ENCODE data around the gene ZNF512.
A peak's percentile ranks its signal among the peaks of the same experiment; 100 is the strongest.
"Not testable (repeated sequence)": the region's sequence is repeated elsewhere in the genome, so short reads cannot be mapped to it uniquely, and the experiment has no call there.

ZNF512 gene

DNA sequence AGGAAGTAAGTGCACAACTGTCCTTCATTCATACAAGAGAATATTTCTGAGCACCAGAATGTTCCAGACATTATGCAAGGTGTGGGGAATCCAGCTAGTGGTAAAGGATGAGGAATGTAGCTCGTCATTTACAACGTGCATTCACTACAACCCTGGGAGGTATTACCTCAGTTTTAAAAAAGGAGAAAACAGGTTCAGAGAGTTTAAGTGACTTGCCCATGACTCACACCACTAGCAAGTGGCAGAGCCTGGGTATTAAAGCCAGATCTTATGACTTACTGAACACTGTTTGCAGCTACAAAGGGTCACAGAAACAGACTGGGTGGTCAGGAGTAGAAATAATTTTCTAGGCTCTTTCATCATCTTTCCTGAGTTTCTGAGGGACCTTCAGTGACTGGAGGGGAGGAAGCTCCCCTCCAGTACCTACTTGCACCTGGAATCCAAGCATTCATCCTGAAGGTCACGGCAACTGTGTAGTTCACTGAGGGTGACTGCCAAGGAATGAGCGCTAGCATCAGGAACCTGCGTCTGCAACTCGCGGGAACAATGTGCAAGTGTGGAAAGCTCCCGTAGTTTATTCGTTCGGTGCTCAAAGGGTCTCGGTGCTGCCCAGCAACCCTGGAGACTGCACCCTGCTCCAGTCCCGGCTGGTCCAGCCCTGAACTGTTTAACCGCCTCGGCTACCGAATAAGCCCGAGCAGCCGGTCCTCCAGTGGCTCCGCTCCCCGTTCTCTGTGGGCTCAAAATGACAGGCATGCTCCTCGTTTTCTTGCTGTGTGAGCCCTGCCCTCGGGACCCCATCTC lies 45.3 kb downstream of the ZNF512 start:
- in situ Hi-C loops (cut with MboI; ENCODE audit: low pct_unique_long_range_greater_than_20kb, low sequenced_read_pairs): no loop called here
- DNase-seq: peak; percentile 18

DNA sequence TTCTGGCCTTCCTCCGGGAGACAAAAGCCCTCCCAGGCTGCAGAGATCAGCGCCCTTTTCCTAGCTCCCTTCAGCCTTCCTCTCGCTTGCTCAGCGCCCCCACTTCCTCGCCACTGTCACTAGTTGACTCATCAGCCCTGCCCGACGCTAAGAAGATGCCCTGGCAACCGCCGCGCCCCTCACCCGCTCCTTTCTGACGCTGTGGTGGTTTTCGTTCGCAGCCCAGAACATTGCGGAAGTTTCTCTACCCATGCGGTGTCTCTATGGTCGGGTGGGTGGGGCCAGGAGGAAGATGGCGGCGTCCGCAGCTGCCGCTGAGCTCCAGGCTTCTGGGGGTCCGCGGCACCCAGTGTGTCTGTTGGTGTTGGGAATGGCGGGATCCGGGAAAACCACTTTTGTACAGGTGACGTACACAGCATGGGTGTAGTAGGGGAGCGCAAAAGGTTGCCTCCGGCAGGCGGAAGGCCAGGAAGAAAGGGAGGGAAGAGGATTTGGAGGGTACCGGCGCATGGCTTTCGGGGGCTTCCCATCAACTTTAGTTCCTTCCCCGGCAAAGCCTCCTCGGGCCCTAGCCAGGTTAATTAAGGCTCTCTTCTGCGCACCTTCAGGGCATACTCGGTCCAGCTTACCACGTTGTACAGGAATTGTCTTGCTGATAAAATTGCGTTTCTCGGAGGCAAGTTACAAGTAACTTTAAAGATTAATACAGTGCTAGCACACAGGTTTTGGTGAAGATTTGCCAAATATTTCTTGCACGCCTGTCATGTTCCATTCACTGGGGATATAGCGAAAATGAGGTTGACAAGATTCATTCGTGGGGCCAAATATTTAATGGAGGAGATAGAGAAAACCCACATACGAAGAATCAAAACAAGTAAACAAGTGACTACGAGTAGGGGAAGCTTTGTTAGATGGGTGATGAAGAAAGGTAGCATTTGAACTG lies 46.2 kb downstream of the ZNF512 start, which contains the start of the genes CCDC121 and GPN1:
Gene CCDC121, minus strand, starts transcription at position 246 of the 943 bp plus-strand sequence. CDS start 1,213 bp downstream, outside the sequence.
Gene GPN1, plus strand, starts transcription at position 284 of the 943 bp plus-strand sequence. Its CDS starts 9 bp downstream, at position 293.
- in situ Hi-C loops (cut with MboI; ENCODE audit: low pct_unique_long_range_greater_than_20kb, low sequenced_read_pairs): no loop called here
- DNase-seq: peak; percentile 96

DNA sequence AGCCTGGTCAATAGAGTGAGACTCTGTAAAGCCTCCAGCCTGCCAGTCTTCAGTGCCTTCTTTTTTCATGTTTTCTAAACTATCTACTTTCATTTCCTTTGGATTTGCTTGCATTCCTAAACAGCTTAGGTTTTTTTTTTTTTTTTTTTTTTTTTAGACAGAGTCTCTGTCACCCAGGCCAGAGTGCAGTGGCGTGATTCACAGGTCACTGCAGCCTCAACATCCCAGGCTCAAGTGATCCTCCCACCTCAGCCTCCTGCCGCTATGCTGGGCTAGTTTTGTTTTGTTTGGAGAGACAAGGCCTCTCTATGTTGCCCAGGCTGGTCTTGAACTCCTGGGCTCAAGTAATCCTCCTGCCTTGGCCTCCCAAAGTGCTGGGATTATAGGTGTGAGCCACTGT lies 47.4 kb downstream of the ZNF512 start:
- in situ Hi-C loops (cut with MboI; ENCODE audit: low pct_unique_long_range_greater_than_20kb, low sequenced_read_pairs); DNase-seq: not testable (repeated sequence)

DNA sequence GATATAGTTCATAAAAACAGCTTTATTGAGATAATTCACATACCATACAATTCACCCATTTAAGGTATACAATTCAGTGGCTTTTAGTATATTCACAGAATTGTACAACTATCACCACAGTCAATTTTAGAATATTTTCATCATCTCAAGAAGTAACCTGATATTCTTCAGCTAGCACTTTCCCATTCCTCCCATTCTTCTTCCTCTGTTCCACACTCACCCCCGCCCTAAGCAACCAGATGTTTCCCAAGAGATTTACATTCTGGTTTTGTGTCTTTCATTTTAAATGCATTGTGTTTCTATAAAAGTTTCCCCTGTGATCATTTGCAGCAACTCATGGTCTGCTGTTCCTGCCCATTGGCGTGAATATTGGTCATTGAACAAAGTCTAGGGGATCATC lies 51.4 kb downstream of the ZNF512 start:
- no peak for DNase-seq
- in situ Hi-C loops (cut with MboI; ENCODE audit: low pct_unique_long_range_greater_than_20kb, low sequenced_read_pairs): no loop called here

DNA sequence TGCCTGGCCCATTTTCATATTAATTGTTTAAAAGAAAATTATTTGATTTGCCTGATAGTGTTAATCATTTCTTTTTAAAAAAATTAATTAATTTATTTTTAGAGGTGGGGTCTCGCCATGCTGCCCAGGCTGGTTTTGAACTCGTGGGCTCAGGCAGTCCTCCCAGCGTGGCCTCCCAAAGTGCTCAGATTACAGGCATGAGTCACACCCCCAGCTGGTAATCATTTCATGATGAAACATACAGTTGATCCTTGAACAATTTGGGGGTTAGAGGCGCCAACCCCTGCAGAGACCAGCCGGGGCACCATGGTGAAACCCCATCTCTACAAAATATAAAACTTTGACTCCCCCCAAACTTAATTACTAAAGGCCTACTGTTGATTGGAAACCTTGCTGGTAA lies 53.9 kb downstream of the ZNF512 start:
- in situ Hi-C loops (cut with MboI; ENCODE audit: low pct_unique_long_range_greater_than_20kb, low sequenced_read_pairs): no loop called here
- DNase-seq: no peak

DNA sequence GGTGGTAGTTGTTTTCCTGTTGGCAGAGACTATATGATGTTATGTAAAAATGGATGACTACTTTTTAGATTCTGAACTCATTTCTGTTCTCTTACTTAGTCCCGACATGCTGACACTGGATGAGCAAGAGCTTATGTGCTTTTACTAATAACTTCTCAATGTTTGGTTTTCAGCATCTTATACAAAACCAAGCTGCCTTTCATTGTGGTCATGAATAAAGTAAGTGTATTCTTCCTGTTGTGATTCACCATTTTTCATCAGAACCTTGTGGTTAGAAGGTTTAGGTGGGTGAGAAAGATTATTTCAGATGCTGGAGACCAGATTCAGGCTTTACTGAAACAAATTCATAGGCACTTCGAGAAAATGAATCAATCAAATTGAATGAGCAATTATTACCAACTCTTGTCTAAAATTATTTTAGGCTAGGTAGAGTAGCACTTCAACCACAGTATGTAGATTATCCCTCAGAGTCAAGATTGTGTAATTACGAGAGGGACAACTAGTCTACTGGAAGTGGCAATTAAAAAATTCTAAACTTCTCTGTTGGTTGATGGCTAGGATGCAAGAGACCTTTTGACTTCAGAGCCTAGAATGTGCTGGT lies 55.3 kb downstream of the ZNF512 start:
- in situ Hi-C loops (cut with MboI; ENCODE audit: low pct_unique_long_range_greater_than_20kb, low sequenced_read_pairs): no loop called here
- DNase-seq: no peak

DNA sequence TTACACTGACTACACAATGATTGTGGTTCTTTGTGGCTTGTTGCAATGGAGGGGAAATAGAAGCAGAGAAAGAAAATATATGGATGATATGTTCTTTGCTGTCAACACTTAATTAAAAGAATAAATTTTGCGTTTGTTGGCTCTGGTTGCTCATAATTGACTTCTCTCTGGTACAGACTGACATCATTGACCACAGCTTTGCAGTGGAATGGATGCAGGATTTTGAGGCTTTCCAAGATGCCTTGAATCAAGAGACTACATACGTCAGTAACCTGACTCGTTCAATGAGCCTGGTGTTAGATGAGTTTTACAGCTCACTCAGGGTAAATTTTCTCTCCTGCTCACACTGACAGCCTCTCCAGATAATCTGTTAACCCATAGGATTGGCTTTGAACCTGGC lies 55.9 kb downstream of the ZNF512 start:
- no peak for DNase-seq
- in situ Hi-C loops (cut with MboI; ENCODE audit: low pct_unique_long_range_greater_than_20kb, low sequenced_read_pairs): no loop called here

DNA sequence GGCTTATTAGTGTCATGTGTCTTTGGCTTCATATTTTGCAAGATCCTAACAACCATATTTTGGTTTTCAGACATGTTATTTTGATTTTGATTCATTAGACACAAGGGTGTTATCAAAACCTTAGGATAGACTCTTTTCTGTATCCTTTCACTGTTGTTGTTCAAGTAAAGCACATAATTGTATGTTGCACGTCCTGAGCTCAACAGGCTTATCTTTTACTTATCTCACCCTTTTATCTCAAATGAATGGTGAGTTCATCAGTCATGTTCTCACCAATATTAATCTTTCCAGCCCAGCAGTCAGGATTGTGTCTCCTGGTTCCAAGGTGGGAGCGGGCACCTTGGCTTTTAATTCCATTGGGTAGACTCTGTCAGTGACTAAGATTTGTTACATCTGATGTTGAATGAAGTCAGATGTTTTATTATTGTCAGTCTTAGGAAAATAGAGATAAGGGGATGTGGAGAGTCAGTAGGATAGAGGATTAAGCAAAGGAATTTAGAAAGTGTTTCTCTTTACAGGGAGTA lies 57.9 kb downstream of the ZNF512 start:
- DNase-seq: no peak
- in situ Hi-C loops (cut with MboI; ENCODE audit: low pct_unique_long_range_greater_than_20kb, low sequenced_read_pairs): no loop called here

DNA sequence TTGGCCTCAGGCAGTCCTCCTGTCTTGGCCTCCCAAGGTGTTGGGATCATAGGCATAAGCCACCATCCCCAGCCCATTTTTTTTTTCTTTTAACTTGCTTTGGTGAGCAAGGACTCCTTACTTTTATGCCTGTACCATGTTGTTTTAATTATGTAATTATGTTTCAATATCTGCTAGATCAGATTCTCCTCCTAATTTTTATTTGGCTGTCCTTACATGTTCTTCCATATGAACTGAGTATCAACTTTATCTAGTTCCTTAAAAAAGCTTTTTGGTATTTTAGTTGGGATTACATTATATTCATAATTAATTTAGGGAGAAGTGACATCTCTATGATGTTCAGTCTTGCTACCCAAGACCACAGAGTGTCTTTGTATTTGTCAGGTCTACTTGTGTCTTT lies 62.4 kb downstream of the ZNF512 start:
- in situ Hi-C loops (cut with MboI; ENCODE audit: low pct_unique_long_range_greater_than_20kb, low sequenced_read_pairs): no loop called here
- DNase-seq: no peak

DNA sequence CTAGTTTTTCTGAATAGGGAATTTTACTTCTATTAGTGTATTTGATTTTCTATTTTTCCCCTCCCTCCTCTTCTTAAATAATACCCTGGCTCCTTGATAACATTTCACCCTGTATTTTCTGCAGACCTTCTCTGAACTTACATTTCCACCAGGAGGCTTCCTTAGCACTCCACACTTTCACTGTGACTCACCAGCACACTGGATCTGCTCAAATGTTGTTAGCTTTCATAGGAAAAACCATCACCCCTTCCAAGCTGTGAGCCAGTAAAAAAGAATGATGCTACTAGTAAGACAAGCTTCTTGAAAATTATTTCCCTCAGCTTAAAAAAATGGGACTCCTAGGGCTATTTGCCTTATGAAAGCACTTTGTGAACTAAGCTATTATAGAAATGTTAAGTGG lies 64.4 kb downstream of the ZNF512 start:
- in situ Hi-C loops (cut with MboI; ENCODE audit: low pct_unique_long_range_greater_than_20kb, low sequenced_read_pairs): no loop called here
- DNase-seq: no peak

DNA sequence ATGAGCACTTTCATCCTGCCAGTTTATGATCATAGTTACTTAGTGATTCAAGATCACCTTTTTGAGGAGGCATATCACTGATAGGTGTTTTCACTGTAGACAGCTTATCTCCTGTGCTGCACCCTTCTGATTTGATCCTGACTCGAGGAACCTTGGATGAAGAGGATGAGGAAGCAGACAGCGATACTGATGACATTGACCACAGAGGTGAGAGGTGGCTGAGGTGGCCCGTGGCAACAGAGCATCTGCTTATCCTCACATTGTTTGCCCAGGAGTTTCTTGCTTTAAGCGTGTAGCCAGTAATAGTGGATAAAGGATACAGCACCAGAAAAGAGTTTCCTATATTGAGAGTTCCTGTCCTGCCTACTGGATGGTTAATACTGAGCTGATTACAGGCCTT lies 64.9 kb downstream of the ZNF512 start:
- in situ Hi-C loops (cut with MboI; ENCODE audit: low pct_unique_long_range_greater_than_20kb, low sequenced_read_pairs): no loop called here
- no peak for DNase-seq

DNA sequence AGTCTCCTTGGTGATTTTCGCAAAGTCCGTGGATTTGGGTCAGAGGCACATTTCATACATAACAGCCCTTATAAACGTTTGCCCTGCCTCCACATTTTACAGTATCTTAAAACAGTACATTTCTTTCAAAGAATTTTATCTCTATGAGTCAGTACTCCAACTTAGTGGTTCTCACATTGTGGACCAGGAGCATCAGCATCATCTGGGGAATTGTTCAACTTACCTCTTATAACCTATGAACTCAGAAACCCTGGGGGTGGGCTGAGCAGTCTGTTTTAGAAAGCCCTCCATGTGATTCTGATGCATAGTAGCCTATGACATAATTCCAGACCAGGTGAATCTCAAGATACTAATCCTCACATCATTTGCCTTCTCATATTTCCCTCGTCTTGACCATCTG lies 68.2 kb downstream of the ZNF512 start:
- in situ Hi-C loops (cut with MboI; ENCODE audit: low pct_unique_long_range_greater_than_20kb, low sequenced_read_pairs): no loop called here
- DNase-seq: no peak

DNA sequence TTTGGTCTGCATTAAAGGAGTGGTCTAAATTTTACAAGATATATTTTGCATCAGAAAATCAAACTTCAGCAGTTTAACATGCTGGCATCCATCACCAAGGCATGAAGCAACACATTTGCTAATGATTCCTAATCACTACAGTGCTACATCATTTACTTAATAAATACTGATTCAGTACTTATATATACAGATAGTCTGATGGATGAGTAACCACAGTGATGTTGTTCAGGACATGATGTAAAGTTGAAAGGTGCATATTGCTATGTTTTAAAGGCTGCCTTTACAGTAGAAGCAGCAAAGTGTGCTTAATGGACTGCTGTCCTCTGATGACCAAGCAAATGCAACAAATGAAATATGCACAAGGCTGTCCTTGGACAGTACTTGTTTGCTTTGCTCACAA lies 69.5 kb downstream of the ZNF512 start:
- DNase-seq: no peak
- in situ Hi-C loops (cut with MboI; ENCODE audit: low pct_unique_long_range_greater_than_20kb, low sequenced_read_pairs): no loop called here

DNA sequence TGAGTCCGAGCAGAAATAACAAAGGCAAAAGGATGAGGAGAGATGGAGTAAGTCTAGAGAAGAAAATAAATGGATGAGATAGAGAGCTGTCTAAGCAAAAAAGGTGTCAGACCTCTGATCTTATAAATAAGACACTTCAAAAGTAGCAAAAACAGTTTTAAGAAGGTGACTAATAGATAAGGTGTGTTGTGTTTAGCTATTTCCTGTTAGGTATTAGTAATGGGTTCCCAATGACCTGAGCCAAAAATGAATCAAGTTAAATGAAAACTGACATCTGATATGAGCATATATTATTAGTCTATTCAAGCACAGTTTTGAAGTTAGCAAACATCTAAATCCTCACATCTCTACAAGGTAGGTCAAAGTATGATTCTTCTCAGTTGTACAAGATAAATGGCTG lies 69.9 kb downstream of the ZNF512 start:
- in situ Hi-C loops (cut with MboI; ENCODE audit: low pct_unique_long_range_greater_than_20kb, low sequenced_read_pairs): no loop called here
- no peak for DNase-seq

DNA sequence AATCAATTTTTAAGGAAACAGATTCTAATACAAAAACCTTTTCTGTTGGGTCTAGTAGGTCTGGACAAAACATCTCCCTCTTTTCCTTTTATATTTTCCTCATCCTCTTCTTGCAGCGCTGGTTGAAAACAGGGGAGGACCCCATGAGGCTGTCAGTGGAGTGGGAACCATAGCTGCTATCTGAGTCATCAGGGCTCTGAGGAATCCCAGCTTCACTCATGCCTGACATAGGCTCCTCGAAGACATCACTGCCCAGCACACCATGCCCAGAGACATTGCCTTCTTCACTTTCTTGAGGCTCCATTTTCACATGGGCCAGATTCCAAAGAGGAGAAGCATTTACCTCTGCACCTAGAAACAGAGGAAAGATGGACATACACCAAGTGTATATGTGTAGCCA lies 70.6 kb downstream of the ZNF512 start:
- no peak for DNase-seq
- in situ Hi-C loops (cut with MboI; ENCODE audit: low pct_unique_long_range_greater_than_20kb, low sequenced_read_pairs): no loop called here

DNA sequence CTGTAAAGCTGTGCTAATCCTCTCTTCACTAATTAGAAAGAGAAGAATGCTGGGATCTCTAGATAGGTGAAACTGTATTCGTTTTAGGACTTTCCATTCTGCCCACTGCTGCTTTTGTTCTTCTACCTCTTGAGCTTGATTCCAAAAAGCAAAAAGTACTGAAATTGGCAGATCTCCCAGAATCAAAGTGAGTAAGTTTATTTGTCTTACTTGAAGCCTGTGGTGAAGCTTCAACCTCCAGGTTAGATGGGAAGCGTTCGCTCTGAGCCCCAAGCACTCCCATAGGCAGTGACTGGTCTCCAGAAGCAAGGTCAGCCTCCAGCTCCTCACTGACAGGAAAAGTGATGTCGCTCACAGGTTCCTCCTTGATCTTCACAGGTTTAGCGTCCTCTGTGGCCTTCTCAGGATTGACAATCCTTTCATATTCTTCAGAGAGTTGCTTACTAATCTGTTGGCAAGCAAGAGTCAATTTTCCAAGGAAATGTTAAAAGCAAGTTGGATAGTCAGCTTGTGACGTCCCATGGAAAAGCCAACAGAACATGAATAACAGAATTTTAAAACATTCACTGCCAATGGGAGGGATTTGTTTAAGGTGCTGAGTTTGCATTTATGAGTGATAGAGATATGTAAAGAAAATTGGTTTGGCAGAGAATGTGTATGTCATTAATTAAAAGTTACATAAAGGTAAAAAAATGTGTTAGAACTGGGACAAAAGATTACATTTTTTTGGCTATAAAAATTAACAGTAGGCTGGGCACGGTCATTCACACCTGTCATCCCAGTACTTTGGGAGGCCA lies 72.5 kb downstream of the ZNF512 start:
- in situ Hi-C loops (cut with MboI; ENCODE audit: low pct_unique_long_range_greater_than_20kb, low sequenced_read_pairs): no loop called here
- no peak for DNase-seq

DNA sequence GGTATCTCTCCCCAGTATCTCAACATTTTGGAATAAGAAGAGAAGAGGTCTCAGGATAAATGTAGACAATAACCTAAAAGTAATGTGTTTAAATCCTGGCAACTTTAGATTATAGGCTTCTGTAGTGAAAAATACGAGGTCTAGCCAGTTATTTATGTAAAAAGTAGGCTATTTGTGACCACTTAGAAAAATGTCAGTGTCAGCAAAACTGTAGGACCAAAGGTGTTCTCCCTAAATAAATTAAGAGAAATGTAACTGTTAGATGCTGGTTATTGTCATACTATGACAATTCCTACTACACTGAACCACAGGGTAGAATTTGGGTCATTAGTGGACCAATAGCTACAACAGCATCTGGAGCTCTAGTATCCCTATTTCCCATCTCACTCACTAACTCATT lies 78.5 kb downstream of the ZNF512 start:
- DNase-seq: no peak
- in situ Hi-C loops (cut with MboI; ENCODE audit: low pct_unique_long_range_greater_than_20kb, low sequenced_read_pairs): no loop called here

DNA sequence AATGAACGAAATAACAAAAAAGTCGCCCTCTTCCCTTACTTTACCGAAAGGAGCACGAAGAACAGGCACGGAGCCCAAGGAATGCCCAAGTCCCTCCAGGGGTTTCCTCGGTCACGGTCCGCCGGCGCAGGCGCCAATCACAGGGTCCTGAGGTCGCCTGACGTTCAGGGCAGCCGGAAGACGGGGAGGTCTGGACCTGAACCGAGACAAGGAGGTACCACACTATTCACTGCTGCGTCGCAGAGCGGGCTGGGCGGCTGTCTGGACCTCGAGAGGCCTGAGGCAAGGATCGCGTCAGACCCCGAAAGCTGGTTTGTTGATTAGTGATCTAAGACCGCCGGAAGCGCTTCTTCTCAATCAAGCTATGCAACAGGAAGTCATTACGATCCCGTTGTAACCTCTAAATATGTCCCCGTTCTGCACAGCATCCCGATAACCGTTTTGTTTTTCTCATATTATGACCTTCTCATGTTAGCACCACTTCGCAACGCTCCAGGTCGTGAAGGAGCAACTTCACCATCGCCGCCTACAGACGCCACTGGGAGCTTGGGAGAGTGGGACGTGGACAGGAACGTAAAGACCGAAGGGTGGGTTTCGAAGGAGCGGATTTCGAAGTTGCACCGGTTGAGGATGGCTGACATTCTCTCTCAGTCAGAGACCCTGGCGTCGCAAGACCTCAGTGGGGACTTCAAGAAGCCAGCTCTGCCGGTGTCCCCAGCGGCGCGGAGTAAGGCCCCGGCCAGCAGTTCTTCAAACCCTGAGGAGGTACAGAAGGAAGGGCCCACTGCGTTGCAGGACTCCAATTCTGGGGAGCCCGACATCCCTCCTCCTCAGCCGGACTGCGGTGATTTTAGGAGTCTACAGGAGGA lies 80.7 kb downstream of the ZNF512 start, which contains the start of the genes SLC4A1AP and SUPT7L:
Gene SLC4A1AP, plus strand, starts transcription at position 605 of the 869 bp plus-strand sequence. Its CDS starts 26 bp downstream, at position 631.
Gene SUPT7L, minus strand, starts transcription at position 330 of the 869 bp plus-strand sequence. CDS start 1,422 bp downstream, outside the sequence.
- DNase-seq: peak; percentile 92
- in situ Hi-C loops (cut with MboI; ENCODE audit: low pct_unique_long_range_greater_than_20kb, low sequenced_read_pairs): no loop called here

All from KBM-7 (cell line).